Sigmoid colon (tissue), 7 donors: ENCODE results near the gene CISH. TPM values are rescaled to one million over a fixed set of nuclear protein-coding genes. Genes with fewer than 3 reads are reported as not detected.

Source experiments
- DNase-seq: peaks from one replicate; pipeline ENCODE4 v3.0.0-alpha.2; 2019
- H3K27ac ChIP-seq, 4 donors: fragments of 200-600 bp; sonication (generic); one replicate each; pipeline ENCODE4 v1.5.1; 2016 to 2019; ENCODE audit warnings: mild to moderate bottlenecking in 1 of 4
- H3K27me3 ChIP-seq, 3 donors: fragments of 200-600 bp; sonication (generic); one replicate each; pipeline ENCODE4 v1.5.1; 2019; ENCODE audit warnings: mild to moderate bottlenecking in 1 of 3
- H3K36me3 ChIP-seq, 4 donors: fragments of 200-600 bp; sonication (generic); one replicate each; pipeline ENCODE4 v1.5.1; 2016 to 2019
- H3K4me1 ChIP-seq, 4 donors: fragments of 200-600 bp; sonication (generic); one replicate each; pipeline ENCODE4 v1.5.1; 2017 to 2019
- H3K4me3 ChIP-seq, 4 donors: fragments of 200-600 bp; sonication (generic); one replicate each; pipeline ENCODE4 v1.5.1; 2017 to 2019; ENCODE audit warnings: mild to moderate bottlenecking in 2 of 4, moderate library complexity in 1 of 4
- H3K9me3 ChIP-seq, 4 donors: fragments of 200-600 bp in 3 of 4; sonication (generic) in 3 of 4; one replicate each; pipeline versions ENCODE4 v1.5.1 to v1.6.1; 2013 to 2019
- CTCF ChIP-seq, 4 experiments: fragments of 450-650 bp in 3 of 4; fragments of 200-600 bp in 1 of 4; IDR thresholded peaks; one replicate each; pipeline ENCODE4 v1.5.1; 2016 to 2019; ENCODE audit warnings: antibody characterized with exemption in 4 of 4, mild to moderate bottlenecking in 3 of 4, moderate library complexity in 2 of 4
- EP300 ChIP-seq, 4 donors: sonication (generic); formaldehyde crosslinking; IDR thresholded peaks; one replicate each; pipeline ENCODE4 v1.6.1; 2017; ENCODE audit warnings: antibody characterized with exemption in 4 of 4
- POLR2A ChIP-seq, 2 donors: fragments of 450-650 bp; IDR thresholded peaks; one replicate each; pipeline ENCODE4 v1.6.1; 2016; ENCODE audit warnings: antibody characterized with exemption in 2 of 2, mild to moderate bottlenecking in 2 of 2, moderate library complexity in 2 of 2
- POLR2AphosphoS5 ChIP-seq, 4 donors: sonication (generic); formaldehyde crosslinking; IDR thresholded peaks; one replicate each; pipeline ENCODE4 v1.6.1; 2017; ENCODE audit warnings: antibody characterized with exemption in 4 of 4
- WGBS, 2 donors: extraction: QIAGEN DNeasy Blood & Tissue Kit; methylation state at CpG; one replicate each; pipeline ENCODE4 v1.1.7; 2013; 5-methylcytosine and 5-hydroxymethylcytosine counted together
- intact Hi-C: fragments of 100-400 bp; cut with DNase I; formaldehyde crosslinking; loops from one replicate; pipeline ENCODE4 v1.15.1; 2023
- polyA plus RNA-seq, 3 donors: library from polyadenylated mRNA; stranded (reverse); fragments of 200-250 nt; gene quantifications; one replicate each; pipeline ENCODE4 v1.2.3, GENCODE V29; 2013
- total RNA-seq, 4 donors: library from RNA; depleted of rRNA; stranded (reverse); fragments of >200 nt; gene quantifications; one replicate each; pipeline ENCODE4 v1.1.0, GENCODE V29; 2016
- donor health status: healthy with polysubstance abuse.
- donor health status: Bipolar disorder and iron deficiency.
- donor health status: healthy.

Gene CISH
- total and polyA plus RNA-seq, 7 donors = 2.1 to 17.0 (median 8.1) TPM

GRCh38 chr3:50564321-50564720 lies 47.3 kb downstream of the CISH start:
- WGBS, 2 donors = 82 to 86% methylated on average over 1 of the region's 1 CpG
- TF ChIP-seq EP300 (IDR thresholded peaks at IDR 0.05) (no peak), POLR2A (IDR thresholded peaks at IDR 0.05) (no peak), CTCF (IDR thresholded peaks at IDR 0.05) (no peak)
- Histone ChIP-seq H3K27me3 (no peaks in the 10 kb centered on the region), H3K4me3 (no peak overlapping the region), H3K27ac (no peak overlapping the region), H3K4me1 (peaks cover 0 to 22% (median 18%) of the 10 kb centered on the region in 4 donors), H3K36me3 (peaks cover 0 to 12% (median 0%) of the 10 kb centered on the region in 4 donors), H3K9me3 (no peaks in the 10 kb centered on the region)
- intact Hi-C loops = no loop called here
- DNase-seq = no peak

GRCh38 chr3:50563867-50564266 lies 47.7 kb downstream of the CISH start:
- H3K36me3 ChIP-seq = peaks cover 0 to 12% (median 0%) of the 10 kb centered on the region in 4 donors
- WGBS, 2 donors = 87 to 91% methylated on average over 2 of the region's 2 CpGs
- intact Hi-C loops = no loop called here
- no peak overlapping the region for H3K4me3 ChIP-seq
- peaks cover 0 to 22% (median 18%) of the 10 kb centered on the region in 4 donors for H3K4me1 ChIP-seq
- H3K27me3 ChIP-seq = no peaks in the 10 kb centered on the region
- TF ChIP-seq CTCF (IDR thresholded peaks at IDR 0.05) (no peak), POLR2A (IDR thresholded peaks at IDR 0.05) (no peak), EP300 (IDR thresholded peaks at IDR 0.05) (no peak), POLR2AphosphoS5 (IDR thresholded peaks at IDR 0.05) (no peak)
- DNase-seq = no peak
- H3K9me3 ChIP-seq = no peaks in the 10 kb centered on the region
- no peak overlapping the region for H3K27ac ChIP-seq

- no peak overlapping the region for H3K4me3 ChIP-seq
- no peak for DNase-seq
- H3K27ac ChIP-seq = no peak overlapping the region
- H3K9me3 ChIP-seq = no peaks in the 10 kb centered on the region
- H3K36me3 ChIP-seq = peaks cover 0 to 12% (median 0%) of the 10 kb centered on the region in 4 donors
- WGBS, 2 donors = 65 to 71% methylated on average over 2 of the region's 2 CpGs
- TF ChIP-seq POLR2A (IDR thresholded peaks at IDR 0.05) (no peak), POLR2AphosphoS5 (IDR thresholded peaks at IDR 0.05) (no peak), CTCF (IDR thresholded peaks at IDR 0.05) (no peak), EP300 (IDR thresholded peaks at IDR 0.05) (no peak)
- H3K27me3 ChIP-seq = no peaks in the 10 kb centered on the region
- peaks cover 0 to 15% (median 12%) of the 10 kb centered on the region in 4 donors for H3K4me1 ChIP-seq
- intact Hi-C loops = no loop called here
These were observed 48.7 kb downstream of the CISH start for GRCh38 chr3:50562861-50563260.

GRCh38 chr3:50559702-50560101 lies 51.9 kb downstream of the CISH start:
- intact Hi-C loops = no loop called here
- Histone ChIP-seq H3K27me3 (peaks cover 0 to 2% (median 0%) of the 10 kb centered on the region in 3 donors), H3K36me3 (peaks cover 0 to 6% (median 0%) of the 10 kb centered on the region in 4 donors), H3K4me3 (no peak overlapping the region), H3K27ac (no peak overlapping the region), H3K9me3 (no peaks in the 10 kb centered on the region), H3K4me1 (peaks cover 0 to 7% (median 0%) of the 10 kb centered on the region in 4 donors)
- TF ChIP-seq POLR2AphosphoS5 (IDR thresholded peaks at IDR 0.05) = no peak
- no peak for TF ChIP-seq EP300 (IDR thresholded peaks at IDR 0.05)
- no peak for TF ChIP-seq CTCF (IDR thresholded peaks at IDR 0.05)
- no peak for TF ChIP-seq POLR2A (IDR thresholded peaks at IDR 0.05)
- DNase-seq = no peak

GRCh38 chr3:50557915-50558314 lies 53.7 kb downstream of the CISH start:
- intact Hi-C loops = no loop called here
- 54 to 66% methylated on average over 7 of the region's 7 CpGs for WGBS, 2 donors
- Histone ChIP-seq H3K27me3 (peaks cover 0 to 8% (median 0%) of the 10 kb centered on the region in 3 donors), H3K4me3 (no peak overlapping the region), H3K36me3 (no peaks in the 10 kb centered on the region), H3K27ac (no peak overlapping the region), H3K9me3 (no peaks in the 10 kb centered on the region), H3K4me1 (peaks cover 0 to 7% (median 0%) of the 10 kb centered on the region in 4 donors)
- TF ChIP-seq POLR2A (IDR thresholded peaks at IDR 0.05) (no peak), CTCF (IDR thresholded peaks at IDR 0.05) (no peak), EP300 (IDR thresholded peaks at IDR 0.05) (no peak), POLR2AphosphoS5 (IDR thresholded peaks at IDR 0.05) (no peak)
- no peak for DNase-seq
